Vagina (tissue), 2 donors: Measurements from ENCODE around the gene XIST.

ENCODE experiments used
- POLR2A ChIP-seq, 2 donors: fragments of 450-650 bp; IDR thresholded peaks; one replicate each; pipeline ENCODE4 v1.6.1; 2017; ENCODE audit warnings: antibody characterized with exemption in 2 of 2, mild to moderate bottlenecking in 2 of 2, moderate library complexity in 2 of 2
- POLR2AphosphoS5 ChIP-seq, 2 donors: sonication (generic); formaldehyde crosslinking; IDR thresholded peaks; one replicate each; pipeline ENCODE4 v1.9.0; 2017; ENCODE audit warnings: antibody characterized with exemption in 2 of 2, mild to moderate bottlenecking in 2 of 2, low read depth in 1 of 2; ENCODE audit not compliant: insufficient read depth in 1 of 2
- TF ChIP-seq, protein P1 (sequence below), 3 experiments: fragments of 450-650 bp in 2 of 3; fragments of 200-600 bp in 1 of 3; sonication (generic) in 1 of 3; IDR thresholded peaks; one replicate each; pipeline ENCODE4 v1.5.1; 2017 to 2019; ENCODE audit warnings: antibody characterized with exemption in 3 of 3, mild to moderate bottlenecking in 2 of 3, moderate library complexity in 2 of 3

DNA sequence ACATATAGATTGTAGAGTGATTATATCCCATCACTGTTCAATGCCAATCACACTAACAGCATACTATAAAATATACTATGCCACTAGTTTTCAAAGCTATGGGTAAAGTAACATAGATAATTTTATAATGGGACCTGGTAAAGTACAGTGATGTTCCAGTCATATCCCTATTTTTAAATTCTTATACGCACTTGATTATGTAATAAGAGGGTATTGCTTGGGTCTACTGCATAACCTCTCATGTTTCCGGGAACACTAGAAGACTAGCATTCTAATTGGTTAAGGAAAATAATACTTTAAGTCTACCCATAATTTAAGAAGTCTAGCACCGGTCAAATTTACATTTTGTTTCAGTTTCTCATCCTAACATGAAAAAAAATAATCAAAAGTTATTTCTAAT is 14.4 kb downstream of the XIST start:
- TF ChIP-seq, protein P1, sequence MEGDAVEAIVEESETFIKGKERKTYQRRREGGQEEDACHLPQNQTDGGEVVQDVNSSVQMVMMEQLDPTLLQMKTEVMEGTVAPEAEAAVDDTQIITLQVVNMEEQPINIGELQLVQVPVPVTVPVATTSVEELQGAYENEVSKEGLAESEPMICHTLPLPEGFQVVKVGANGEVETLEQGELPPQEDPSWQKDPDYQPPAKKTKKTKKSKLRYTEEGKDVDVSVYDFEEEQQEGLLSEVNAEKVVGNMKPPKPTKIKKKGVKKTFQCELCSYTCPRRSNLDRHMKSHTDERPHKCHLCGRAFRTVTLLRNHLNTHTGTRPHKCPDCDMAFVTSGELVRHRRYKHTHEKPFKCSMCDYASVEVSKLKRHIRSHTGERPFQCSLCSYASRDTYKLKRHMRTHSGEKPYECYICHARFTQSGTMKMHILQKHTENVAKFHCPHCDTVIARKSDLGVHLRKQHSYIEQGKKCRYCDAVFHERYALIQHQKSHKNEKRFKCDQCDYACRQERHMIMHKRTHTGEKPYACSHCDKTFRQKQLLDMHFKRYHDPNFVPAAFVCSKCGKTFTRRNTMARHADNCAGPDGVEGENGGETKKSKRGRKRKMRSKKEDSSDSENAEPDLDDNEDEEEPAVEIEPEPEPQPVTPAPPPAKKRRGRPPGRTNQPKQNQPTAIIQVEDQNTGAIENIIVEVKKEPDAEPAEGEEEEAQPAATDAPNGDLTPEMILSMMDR (IDR thresholded peaks at IDR 0.05) = no peak
- TF ChIP-seq POLR2A (IDR thresholded peaks at IDR 0.05) (no peak), POLR2AphosphoS5 (IDR thresholded peaks at IDR 0.05; ENCODE audit: insufficient read depth in 1 of 2, low read depth in 1 of 2) (no peak)
